Right atrium auricular region (tissue), 2 donors: ENCODE data around the gene CR1. TPM values are rescaled to one million over a fixed set of nuclear protein-coding genes. Genes with fewer than 3 reads are reported as not detected.
A peak's percentile ranks its signal among the peaks of the same experiment; 100 is the strongest.
"Not testable (repeated sequence)": the region's sequence is repeated elsewhere in the genome, so short reads cannot be mapped to it uniquely, and the experiment has no call there.

Experiments
- DNase-seq: peaks from one replicate; pipeline ENCODE4 v3.0.0-alpha.2; 2019; ENCODE audit warnings: low spot score
- H3K27ac ChIP-seq, 2 donors: fragments of 200-600 bp; sonication (generic); 1 replicate in 1 of 2; 2 replicates in 1 of 2; pipeline ENCODE4 v1.5.1; 2016 to 2019
- H3K27me3 ChIP-seq, 2 donors: fragments of 200-600 bp; sonication (generic); one replicate each; pipeline versions ENCODE4 v1.5.1 to v1.6.0; 2017 to 2019
- H3K36me3 ChIP-seq: fragments of 200-600 bp; sonication (generic); one replicate; pipeline ENCODE4 v1.5.1; 2016
- H3K4me1 ChIP-seq, 2 donors: fragments of 200-600 bp; sonication (generic); one replicate each; pipeline versions ENCODE4 v1.5.1 to v1.6.0; 2017 to 2019
- H3K4me3 ChIP-seq, 2 donors: fragments of 200-600 bp; sonication (generic); 1 replicate in 1 of 2; 2 replicates in 1 of 2; pipeline ENCODE4 v1.5.1; 2017 to 2019; ENCODE audit warnings: mild to moderate bottlenecking in 1 of 2, moderate library complexity in 1 of 2
- H3K9me3 ChIP-seq, 2 donors: fragments of 200-600 bp; sonication (generic); one replicate each; pipeline ENCODE4 v1.5.1; 2019
- total RNA-seq, 2 donors: library from RNA; depleted of rRNA; stranded (reverse); fragments of >200 nt; gene quantifications; one replicate each; pipeline ENCODE4 v1.1.0, GENCODE V29; 2016
- TF ChIP-seq, protein P1 (sequence below), 2 donors: fragments of 200-600 bp; sonication (generic); IDR thresholded peaks; one replicate each; pipeline ENCODE4 v1.5.1; 2019; ENCODE audit warnings: antibody characterized with exemption in 2 of 2

CR1 gene
- total RNA-seq, 2 donors from 2014 or later = 0.59 to 1.8 TPM

DNA sequence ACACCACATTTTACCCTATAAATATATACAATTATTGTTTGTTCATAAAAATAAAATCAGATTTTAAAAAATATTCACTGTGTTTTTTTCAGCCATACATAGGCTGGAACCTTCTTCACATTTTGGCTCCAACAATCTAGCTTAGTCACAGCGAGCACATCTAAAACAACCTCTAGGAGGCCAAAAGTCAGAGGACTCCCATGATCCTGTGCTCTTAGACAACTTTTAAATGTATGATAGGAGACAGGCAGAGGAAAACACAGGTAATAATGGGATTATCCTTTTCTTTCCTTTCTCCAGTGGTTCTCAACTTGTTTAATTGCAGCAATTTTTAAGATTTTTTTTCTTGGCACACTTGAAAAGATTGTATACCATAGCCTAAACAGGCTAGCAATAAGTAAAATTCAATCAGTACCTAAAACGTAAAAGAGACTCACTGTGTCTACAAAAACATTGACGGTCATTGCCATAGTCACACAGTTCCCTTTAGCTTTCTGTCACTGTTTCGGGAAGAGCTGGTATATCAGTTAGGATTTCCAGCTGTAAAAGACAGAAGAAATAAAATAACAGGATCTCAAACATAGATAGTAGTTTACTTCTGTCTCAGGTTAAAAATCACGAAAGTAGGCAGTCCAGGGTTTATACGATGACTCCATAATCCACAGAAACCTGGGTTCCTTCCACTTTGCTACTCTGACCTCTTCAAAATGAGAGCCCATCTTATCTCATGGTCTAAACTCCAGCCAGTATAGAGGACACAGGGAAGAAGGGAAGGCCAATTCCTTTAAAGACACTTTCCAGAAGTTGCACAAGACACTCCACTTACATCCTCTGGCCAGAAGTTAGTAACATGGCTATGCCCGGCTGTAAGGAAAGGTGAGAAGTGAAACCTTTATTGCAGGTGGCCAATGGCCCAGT, 109.7 kb downstream of the CR1 start:
- TF ChIP-seq, protein P1, sequence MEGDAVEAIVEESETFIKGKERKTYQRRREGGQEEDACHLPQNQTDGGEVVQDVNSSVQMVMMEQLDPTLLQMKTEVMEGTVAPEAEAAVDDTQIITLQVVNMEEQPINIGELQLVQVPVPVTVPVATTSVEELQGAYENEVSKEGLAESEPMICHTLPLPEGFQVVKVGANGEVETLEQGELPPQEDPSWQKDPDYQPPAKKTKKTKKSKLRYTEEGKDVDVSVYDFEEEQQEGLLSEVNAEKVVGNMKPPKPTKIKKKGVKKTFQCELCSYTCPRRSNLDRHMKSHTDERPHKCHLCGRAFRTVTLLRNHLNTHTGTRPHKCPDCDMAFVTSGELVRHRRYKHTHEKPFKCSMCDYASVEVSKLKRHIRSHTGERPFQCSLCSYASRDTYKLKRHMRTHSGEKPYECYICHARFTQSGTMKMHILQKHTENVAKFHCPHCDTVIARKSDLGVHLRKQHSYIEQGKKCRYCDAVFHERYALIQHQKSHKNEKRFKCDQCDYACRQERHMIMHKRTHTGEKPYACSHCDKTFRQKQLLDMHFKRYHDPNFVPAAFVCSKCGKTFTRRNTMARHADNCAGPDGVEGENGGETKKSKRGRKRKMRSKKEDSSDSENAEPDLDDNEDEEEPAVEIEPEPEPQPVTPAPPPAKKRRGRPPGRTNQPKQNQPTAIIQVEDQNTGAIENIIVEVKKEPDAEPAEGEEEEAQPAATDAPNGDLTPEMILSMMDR (IDR thresholded peaks at IDR 0.05) = no peak
- DNase-seq = no peak
- H3K27ac ChIP-seq = no peak overlapping the region

DNA sequence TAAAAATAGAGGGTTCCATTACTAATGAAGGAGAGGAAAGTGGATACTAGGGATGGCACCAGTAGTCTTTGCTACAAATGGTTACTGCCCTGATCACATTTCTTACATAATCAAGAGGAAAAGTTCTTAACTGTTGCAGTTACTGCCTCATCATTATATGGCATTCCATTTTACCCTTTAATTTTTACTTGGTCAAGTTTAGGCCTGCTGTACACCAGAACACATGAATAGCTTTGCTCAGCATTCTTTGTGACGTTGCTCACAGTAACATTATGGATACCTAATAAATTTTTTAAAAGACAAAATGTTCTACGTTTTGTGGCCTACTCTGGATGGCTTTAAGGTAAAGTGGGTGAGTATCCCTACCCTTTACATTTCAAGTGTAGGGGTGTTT, 110.4 kb downstream of the CR1 start:
- TF ChIP-seq, protein P1 (IDR thresholded peaks at IDR 0.05) = no peak
- H3K27ac ChIP-seq = no peak overlapping the region
- H3K9me3 ChIP-seq = no peaks in the 10 kb centered on the region
- no peak overlapping the region for H3K4me3 ChIP-seq
- no peaks in the 10 kb centered on the region for H3K4me1 ChIP-seq
- H3K27me3 ChIP-seq = no peaks in the 10 kb centered on the region
- no peak for DNase-seq
- no peaks in the 10 kb centered on the region for H3K36me3 ChIP-seq

More for the DNA sequence above, 109.7 kb downstream of the CR1 start:
- H3K4me1 ChIP-seq = no peaks in the 10 kb centered on the region
- H3K36me3 ChIP-seq = no peaks in the 10 kb centered on the region
- H3K4me3 ChIP-seq = no peak overlapping the region
- H3K9me3 ChIP-seq = no peaks in the 10 kb centered on the region
- no peaks in the 10 kb centered on the region for H3K27me3 ChIP-seq

DNA sequence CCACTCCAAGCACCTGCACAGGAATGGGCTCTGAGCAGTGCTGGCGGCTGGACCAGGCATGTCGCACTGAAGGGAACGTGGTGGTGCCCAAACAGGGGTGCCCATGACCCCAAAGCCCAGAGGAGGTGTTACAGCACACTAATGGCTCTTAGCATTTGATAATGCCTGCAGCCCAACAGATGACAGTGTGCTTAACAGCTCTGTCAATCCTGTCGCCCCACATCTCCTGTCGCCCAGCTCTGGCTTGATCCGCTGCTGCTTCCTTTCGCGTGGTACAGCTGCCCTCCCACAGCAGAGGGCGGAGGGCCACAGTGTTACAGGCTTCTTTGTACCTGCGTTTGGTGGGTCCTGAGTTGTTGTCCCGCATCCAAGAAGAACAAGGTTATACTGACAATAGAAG, 116.8 kb downstream of the CR1 start:
- Histone ChIP-seq H3K4me1 (no peaks in the 10 kb centered on the region), H3K9me3 (no peaks in the 10 kb centered on the region), H3K27ac (no peak overlapping the region), H3K36me3 (no peaks in the 10 kb centered on the region), H3K27me3 (no peaks in the 10 kb centered on the region), H3K4me3 (no peak overlapping the region)
- DNase-seq = no peak
- TF ChIP-seq, protein P1 (IDR thresholded peaks at IDR 0.05) = no peak

DNA sequence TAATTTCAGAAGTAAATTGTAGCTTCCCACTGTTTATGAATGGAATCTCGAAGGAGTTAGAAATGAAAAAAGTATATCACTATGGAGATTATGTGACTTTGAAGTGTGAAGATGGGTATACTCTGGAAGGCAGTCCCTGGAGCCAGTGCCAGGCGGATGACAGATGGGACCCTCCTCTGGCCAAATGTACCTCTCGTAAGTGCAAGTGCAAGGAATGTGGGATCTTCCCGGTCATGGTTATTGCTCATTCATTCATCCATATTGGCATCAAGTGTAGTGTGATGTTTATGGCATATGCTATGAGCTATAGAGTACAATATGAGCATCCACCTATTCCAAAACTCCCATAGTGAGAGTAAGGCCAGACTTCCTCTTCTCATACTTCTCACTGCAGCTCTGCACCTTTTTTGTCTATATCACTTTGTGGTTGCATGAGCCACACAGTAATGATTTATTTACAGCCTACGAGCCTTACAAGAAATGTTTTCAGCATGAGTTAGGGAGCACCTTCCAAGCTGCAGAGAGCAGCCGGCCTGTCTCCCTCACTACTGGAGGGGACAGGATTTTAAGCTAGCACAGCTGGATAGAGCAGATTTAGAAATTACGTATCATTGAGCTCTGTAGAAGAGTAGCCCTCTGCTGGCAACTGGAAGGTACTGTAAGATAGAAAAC, 124.0 kb downstream of the CR1 start:
- H3K36me3 ChIP-seq = no peaks in the 10 kb centered on the region
- no peaks in the 10 kb centered on the region for H3K4me1 ChIP-seq
- H3K4me3 ChIP-seq = no peak overlapping the region
- no peak overlapping the region for H3K27ac ChIP-seq
- H3K9me3 ChIP-seq = no peaks in the 10 kb centered on the region
- TF ChIP-seq, protein P1 (IDR thresholded peaks at IDR 0.05) = peak; percentile 57 to 70
- no peaks in the 10 kb centered on the region for H3K27me3 ChIP-seq
- DNase-seq = no peak

DNA sequence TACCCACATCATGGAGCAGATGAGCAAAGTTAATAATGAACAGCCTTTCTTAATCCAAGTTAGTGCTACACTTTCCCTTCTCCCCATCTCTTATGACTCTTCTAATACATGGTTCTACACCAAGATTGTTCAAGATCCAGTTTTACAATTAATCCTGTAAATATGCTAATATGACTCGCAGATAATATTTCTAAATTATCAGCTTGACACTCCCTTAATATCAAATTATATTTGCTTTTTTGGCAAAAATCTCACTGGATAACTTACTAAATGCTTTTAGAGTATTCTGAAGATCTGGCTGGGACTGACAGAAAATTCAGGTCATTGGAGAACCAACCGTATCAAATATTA, 124.6 kb downstream of the CR1 start:
- Histone ChIP-seq H3K4me3 (no peak overlapping the region), H3K36me3 (no peaks in the 10 kb centered on the region), H3K9me3 (no peaks in the 10 kb centered on the region), H3K27me3 (no peaks in the 10 kb centered on the region), H3K27ac (no peak overlapping the region), H3K4me1 (no peaks in the 10 kb centered on the region)
- no peak for DNase-seq
- TF ChIP-seq, protein P1 (IDR thresholded peaks at IDR 0.05) = peak; percentile 2 to 14

DNA sequence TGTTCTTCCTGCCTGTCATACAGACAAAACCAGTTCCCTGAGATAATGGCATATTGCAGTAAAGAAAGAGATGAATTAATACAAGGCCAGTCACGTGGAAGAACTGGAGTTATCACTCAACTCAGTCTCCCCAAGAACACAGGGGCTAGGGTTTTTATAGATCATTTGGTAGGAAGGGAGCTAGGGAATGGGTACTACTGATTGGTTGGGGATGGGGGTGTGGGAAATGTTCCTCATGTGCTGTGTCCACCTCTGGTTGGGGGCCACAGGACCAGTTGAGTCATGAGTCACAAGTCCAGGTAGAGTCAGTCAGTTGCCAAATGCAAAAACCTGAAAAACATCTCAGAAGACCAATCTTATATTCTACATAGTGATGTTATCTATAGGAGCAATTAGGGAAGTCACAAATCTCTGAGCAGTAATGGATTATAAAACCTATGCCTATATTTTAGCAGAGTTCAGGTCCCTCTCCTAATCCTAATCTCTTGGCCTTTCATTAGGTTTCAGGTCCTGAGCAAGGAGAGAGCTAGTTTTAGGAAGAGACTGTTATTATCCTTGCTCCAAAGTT, 129.6 kb downstream of the CR1 start:
- H3K27me3 ChIP-seq, H3K4me3 ChIP-seq, H3K9me3 ChIP-seq, DNase-seq, H3K36me3 ChIP-seq, H3K27ac ChIP-seq, H3K4me1 ChIP-seq: not testable (repeated sequence)
